PC-3 (cell line): ENCODE data around the gene ZNF512B. TPM values are rescaled to one million over a fixed set of nuclear protein-coding genes. Genes with fewer than 3 reads are reported as not detected.

ENCODE experiments used
- ATAC-seq: fragments of 200-7000 bp; cut with Tn5 transposase; 2 replicates; pipeline ENCODE4 v1.9.1; 2020; ENCODE audit warnings: mild to moderate bottlenecking, moderate library complexity
- BruUV-seq: library from RNA; stranded (reverse); fragments of 400-500 nt; replicated peaks from 2 replicates; lab custom pipeline; 2021; lab: Mats Ljungman, UMichigan
- CTCF ChIA-PET: fragments of 300-600 bp; sonication (Branson Sonifier 250); formaldehyde crosslinking; loops from one replicate; lab custom pipeline; 2022; ENCODE audit warnings: antibody characterized with exemption; lab: Charles Lee
- POLR2A ChIA-PET: fragments of 300-600 bp; sonication (Branson Sonifier 250); formaldehyde crosslinking; loops from one replicate; lab custom pipeline; 2022; ENCODE audit warnings: antibody characterized with exemption; ENCODE audit not compliant: unreplicated experiment; lab: Charles Lee
- DNase-seq: peaks from one replicate; pipeline ENCODE4 v3.0.0-alpha.2; 2015
- H2AFZ ChIP-seq: fragments of 300-600 bp; sonication (generic); 2 replicates; pipeline ENCODE4 v1.6.0; 2016; ENCODE audit warnings: antibody characterized with exemption, low read length
- H3F3A ChIP-seq: fragments of 300-600 bp; sonication (generic); one replicate; pipeline ENCODE4 v1.6.0; 2017; ENCODE audit warnings: antibody characterized with exemption, low read length, control low read depth, mild to moderate bottlenecking; ENCODE audit not compliant: unreplicated experiment
- H3K27ac ChIP-seq: fragments of 300-600 bp; sonication (generic); 2 replicates; pipeline ENCODE4 v1.5.1; 2016; ENCODE audit warnings: mild to moderate bottlenecking, low read length
- H3K27me3 ChIP-seq: fragments of 300-600 bp; sonication (generic); 2 replicates; pipeline ENCODE4 v1.6.1; 2016; ENCODE audit warnings: low read length, mixed read lengths
- H3K36me3 ChIP-seq: fragments of 300-600 bp; sonication (generic); 2 replicates; pipeline ENCODE4 v1.6.1; 2016; ENCODE audit warnings: low read depth, mixed run types, low read length, mixed read lengths
- H3K4me1 ChIP-seq: fragments of 300-600 bp; sonication (generic); 2 replicates; pipeline ENCODE4 v1.5.1; 2016; ENCODE audit warnings: low read length; ENCODE audit not compliant: insufficient read depth
- H3K4me2 ChIP-seq: fragments of 300-600 bp; sonication (generic); 2 replicates; pipeline ENCODE4 v1.6.0; 2016; ENCODE audit warnings: low read length
- H3K4me3 ChIP-seq: fragments of 300-600 bp; sonication (generic); 2 replicates; pipeline ENCODE4 v1.5.1; 2016; ENCODE audit warnings: mild to moderate bottlenecking, low read length, mixed read lengths
- H3K79me2 ChIP-seq: fragments of 300-600 bp; sonication (generic); 2 replicates; pipeline ENCODE4 v1.6.1; 2017; ENCODE audit warnings: low read length, mixed read lengths
- H3K9ac ChIP-seq: fragments of 300-600 bp; sonication (generic); 2 replicates; pipeline ENCODE4 v1.6.0; 2016; ENCODE audit warnings: mild to moderate bottlenecking, low read length
- H3K9me2 ChIP-seq: fragments of 300-600 bp; sonication (generic); replicated peaks from 2 replicates; pipeline ENCODE4 v1.6.1; 2016; ENCODE audit warnings: mixed run types, low read length, mixed read lengths
- H3K9me3 ChIP-seq: fragments of 300-600 bp; sonication (generic); 2 replicates; pipeline ENCODE4 v1.6.1; 2016; ENCODE audit warnings: low read length, mixed read lengths
- H4K20me1 ChIP-seq: fragments of 300-600 bp; sonication (generic); 2 replicates; pipeline ENCODE4 v1.6.1; 2016; ENCODE audit warnings: low read length, mixed read lengths
- EZH2 ChIP-seq: fragments of 300-600 bp; sonication (generic); IDR thresholded peaks from one replicate; pipeline ENCODE4 v1.6.1; 2017; ENCODE audit warnings: antibody characterized with exemption, mild to moderate bottlenecking, low read length; ENCODE audit not compliant: unreplicated experiment
- EZH2phosphoT487 ChIP-seq: fragments of 300-600 bp; sonication (generic); IDR thresholded peaks from 2 replicates; pipeline ENCODE4 v1.6.1; 2018; ENCODE audit warnings: mild to moderate bottlenecking, antibody characterized with exemption, low read length, borderline replicate concordance
- intact Hi-C: fragments of 100-400 bp; cut with micrococcal nuclease; formaldehyde crosslinking; loops from 2 replicates; pipeline ENCODE4 v1.9.0; 2023
- total RNA-seq: library from RNA; depleted of rRNA; stranded (reverse); fragments of >200 nt; gene quantifications from 2 replicates; pipeline ENCODE4 v1.2.3, GENCODE V29; 2014
- TF ChIP-seq, protein P1 (sequence below): fragments of 300-600 bp; sonication (generic); conservative IDR thresholded peaks from 2 replicates; pipeline ENCODE4 v1.5.1; 2017; ENCODE audit warnings: antibody characterized with exemption, low read depth, mild to moderate bottlenecking, low read length

Gene ZNF512B
- total RNA-seq, 1 experiment from 2014 or later: 18.0 TPM

DNA sequence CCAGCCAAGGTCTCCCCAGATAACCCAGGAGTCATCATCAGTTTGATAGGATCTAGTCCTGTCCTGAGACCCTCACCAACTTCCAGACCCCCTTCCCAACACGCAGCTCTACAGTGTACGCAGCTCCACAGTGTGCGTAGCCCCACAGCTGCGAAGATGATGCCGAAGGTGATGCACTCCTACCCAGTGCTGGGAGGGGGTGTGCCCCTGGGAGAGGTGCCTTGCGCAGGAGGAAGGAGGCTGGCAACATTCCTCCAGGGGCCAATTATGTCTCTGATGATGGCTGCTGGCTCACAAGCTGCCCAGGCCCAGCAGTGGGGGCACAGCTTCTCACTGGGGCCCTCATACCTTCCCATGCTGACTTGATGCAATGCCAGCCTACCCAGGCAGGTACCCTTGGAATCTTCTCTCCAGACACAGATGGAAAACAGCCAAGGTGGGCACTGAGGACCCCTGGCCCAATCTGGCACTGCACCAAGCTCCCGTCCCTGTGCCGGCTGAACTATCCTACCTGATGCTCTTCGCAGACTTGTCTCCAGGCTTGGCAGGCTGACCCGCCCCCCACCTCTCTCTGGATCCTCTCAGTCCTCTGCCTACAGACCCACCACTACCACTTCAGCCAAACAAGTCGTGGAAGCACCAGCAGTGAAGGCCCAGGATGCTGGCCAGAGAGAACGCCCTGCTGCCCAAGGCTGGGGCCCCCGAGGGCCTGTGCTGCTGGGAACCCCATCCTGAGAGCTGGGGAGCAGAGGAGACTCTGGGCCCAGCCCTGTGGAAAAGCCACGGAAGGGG lies 1.4 kb downstream of the ZNF512B start:
- CTCF ChIA-PET: no interaction called here
- DNase-seq: no peak
- H3K27me3 ChIP-seq: no peaks in the 10 kb centered on the region

DNA sequence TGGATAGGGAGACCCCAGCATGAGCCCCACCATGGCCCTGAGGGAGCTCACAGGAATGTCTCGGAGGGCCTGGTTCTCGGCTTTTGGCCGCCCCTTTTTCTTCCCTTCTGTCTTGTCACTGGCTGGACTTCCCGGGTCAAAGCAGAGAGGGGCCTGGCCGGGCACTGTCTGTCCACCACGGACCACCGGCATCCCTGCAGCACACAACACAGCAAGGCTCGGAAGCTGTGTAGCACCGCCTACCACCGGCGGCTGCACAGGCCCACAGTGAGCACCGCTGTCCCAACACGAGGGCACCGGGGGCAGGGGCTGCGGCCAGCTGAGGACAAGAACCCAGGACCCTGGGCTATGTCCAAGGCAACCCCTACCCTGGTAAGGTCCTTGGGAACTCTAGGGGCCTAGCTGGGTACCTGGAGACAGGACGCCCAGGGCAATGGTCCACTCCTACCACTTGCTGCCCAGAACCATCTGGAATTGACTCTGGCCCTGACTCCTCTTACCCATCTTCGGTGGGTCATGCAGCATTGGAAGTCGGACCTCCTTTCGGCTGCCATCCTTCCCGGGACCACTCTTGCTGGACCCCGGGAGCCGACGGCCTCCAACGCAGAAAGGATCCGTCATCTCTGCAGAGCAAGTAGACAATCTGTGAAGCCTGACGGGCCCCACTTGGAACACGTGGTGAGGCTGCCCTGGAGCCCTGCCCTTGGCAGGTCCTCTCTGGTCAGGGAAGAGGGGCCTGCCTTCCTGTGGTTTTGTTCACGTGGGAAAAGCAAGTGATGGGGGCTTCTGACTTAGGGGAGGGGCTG lies 2.2 kb downstream of the ZNF512B start:
- POLR2A ChIA-PET: no interaction called here

More for the DNA sequence above, 1.4 kb downstream of the ZNF512B start:
- Histone ChIP-seq H3K4me3 (peak overlapping the region; percentile 84), H2AFZ (no peak overlapping the region), H3K9ac (peak overlapping the region; percentile 88), H3K9me3 (no peaks in the 10 kb centered on the region), H3F3A (no peaks in the 10 kb centered on the region), H3K9me2 (no peaks in the 10 kb centered on the region), H3K36me3 (no peaks in the 10 kb centered on the region; the same call in 1 of the 2 replicates), H4K20me1 (no peaks in the 10 kb centered on the region), H3K4me2 (peak overlapping the region; percentile 97), H3K79me2 (peaks cover 15% of the 10 kb centered on the region), H3K27ac (no peak overlapping the region), H3K4me1 (peaks cover 5% of the 10 kb centered on the region; the same call in 1 of the 2 replicates)
- intact Hi-C loops: no loop called here
- POLR2A ChIA-PET: no interaction called here
- TF ChIP-seq EZH2 (no peak), EZH2phosphoT487 (no peak)
- TF ChIP-seq, protein P1, sequence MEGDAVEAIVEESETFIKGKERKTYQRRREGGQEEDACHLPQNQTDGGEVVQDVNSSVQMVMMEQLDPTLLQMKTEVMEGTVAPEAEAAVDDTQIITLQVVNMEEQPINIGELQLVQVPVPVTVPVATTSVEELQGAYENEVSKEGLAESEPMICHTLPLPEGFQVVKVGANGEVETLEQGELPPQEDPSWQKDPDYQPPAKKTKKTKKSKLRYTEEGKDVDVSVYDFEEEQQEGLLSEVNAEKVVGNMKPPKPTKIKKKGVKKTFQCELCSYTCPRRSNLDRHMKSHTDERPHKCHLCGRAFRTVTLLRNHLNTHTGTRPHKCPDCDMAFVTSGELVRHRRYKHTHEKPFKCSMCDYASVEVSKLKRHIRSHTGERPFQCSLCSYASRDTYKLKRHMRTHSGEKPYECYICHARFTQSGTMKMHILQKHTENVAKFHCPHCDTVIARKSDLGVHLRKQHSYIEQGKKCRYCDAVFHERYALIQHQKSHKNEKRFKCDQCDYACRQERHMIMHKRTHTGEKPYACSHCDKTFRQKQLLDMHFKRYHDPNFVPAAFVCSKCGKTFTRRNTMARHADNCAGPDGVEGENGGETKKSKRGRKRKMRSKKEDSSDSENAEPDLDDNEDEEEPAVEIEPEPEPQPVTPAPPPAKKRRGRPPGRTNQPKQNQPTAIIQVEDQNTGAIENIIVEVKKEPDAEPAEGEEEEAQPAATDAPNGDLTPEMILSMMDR: no peak
- BruUV-seq: TSS peak; percentile 32
- ATAC-seq: no peak

More for the DNA sequence above, 2.2 kb downstream of the ZNF512B start:
- no peak overlapping the region for H3K4me3 ChIP-seq
- no TSS peak for BruUV-seq
- no peaks in the 10 kb centered on the region for H3K27me3 ChIP-seq
- no peak overlapping the region for H3K4me2 ChIP-seq
- TF ChIP-seq EZH2phosphoT487 (no peak), EZH2 (no peak)
- TF ChIP-seq, protein P1: no peak
- H3K36me3 ChIP-seq: no peaks in the 10 kb centered on the region; the same call in 1 of the 2 replicates
- H3K9me3 ChIP-seq: no peaks in the 10 kb centered on the region
- H4K20me1 ChIP-seq: no peaks in the 10 kb centered on the region
- no peaks in the 10 kb centered on the region for H3K9me2 ChIP-seq
- ATAC-seq (no peak), DNase-seq (no peak)
- no peak overlapping the region for H2AFZ ChIP-seq
- no peaks in the 10 kb centered on the region for H3F3A ChIP-seq
- CTCF ChIA-PET: no interaction called here
- no peak overlapping the region for H3K9ac ChIP-seq
- H3K27ac ChIP-seq: no peak overlapping the region
- H3K4me1 ChIP-seq: peaks cover 5% of the 10 kb centered on the region; the same call in 1 of the 2 replicates
- intact Hi-C loops: no loop called here
- H3K79me2 ChIP-seq: peaks cover 15% of the 10 kb centered on the region
